Endothelial cell of umbilical vein (primary cell): Measurements from ENCODE around the gene OR2A5. TPM values are rescaled to one million over a fixed set of nuclear protein-coding genes. Genes with fewer than 3 reads are reported as not detected.

ENCODE experiments used
- BruUV-seq: library from RNA; stranded (reverse); fragments of 400-500 nt; replicated peaks from 2 replicates; lab custom pipeline; 2021; lab: Mats Ljungman, UMichigan
- CTCF ChIA-PET: fragments of 300-600, 350-600 bp; sonication (Branson Sonifier 250); formaldehyde crosslinking; loops from one replicate; lab custom pipeline; 2021; ENCODE audit warnings: antibody characterized with exemption, inconsistent platforms; lab: Charles Lee
- POLR2A ChIA-PET: fragments of 300-600, 350-600 bp; sonication (Branson Sonifier 250); formaldehyde crosslinking; loops from one replicate; lab custom pipeline; 2021; ENCODE audit warnings: antibody characterized with exemption, inconsistent platforms; lab: Charles Lee
- DNase-seq: peaks from one replicate; pipeline ENCODE4 v3.0.0-alpha.2; 2011; ENCODE audit warnings: low read depth, low spot score
- FAIRE-seq: peaks from 2 replicates; lab custom pipeline; 2011; peaks lifted over from hg19 to GRCh38; lab: Jason Lieb, UNC
- H2AFZ ChIP-seq: 2 replicates; pipeline ENCODE4 v1.6.0; 2012; ENCODE audit warnings: low read depth, low read length, control low read depth, inconsistent platforms
- H3K27ac ChIP-seq: 2 replicates; pipeline ENCODE4 v1.5.1; 2011; ENCODE audit warnings: low read depth, mild to moderate bottlenecking, control low read depth, low read length, moderate library complexity; ENCODE audit not compliant: insufficient read depth
- H3K27me3 ChIP-seq, 2 experiments: 2 replicates each; pipeline versions ENCODE4 v1.6.0 to v1.6.1; 2011; ENCODE audit warnings: low read length in 2 of 2, mixed read lengths in 1 of 2; ENCODE audit not compliant: control insufficient read depth in 2 of 2, insufficient read depth in 2 of 2
- H3K36me3 ChIP-seq, 2 experiments: 2 replicates in 1 of 2; 3 replicates in 1 of 2; pipeline ENCODE4 v1.5.1; 2011; ENCODE audit warnings: low read length in 2 of 2, mild to moderate bottlenecking in 1 of 2, moderate library complexity in 1 of 2; ENCODE audit not compliant: control insufficient read depth in 2 of 2, insufficient read depth in 2 of 2; ENCODE audit errors: extremely low read depth in 1 of 2
- H3K4me1 ChIP-seq: 3 replicates; pipeline ENCODE4 v1.5.1; 2011; ENCODE audit warnings: mild to moderate bottlenecking, low read length; ENCODE audit not compliant: control insufficient read depth, insufficient read depth; ENCODE audit errors: extremely low read depth
- H3K4me2 ChIP-seq: 2 replicates; pipeline ENCODE4 v1.6.1; 2011; ENCODE audit warnings: low read length, control low read depth, mixed read lengths; ENCODE audit not compliant: insufficient read depth
- H3K4me3 ChIP-seq, 3 experiments: fragments of 200-600 bp in 1 of 3; sonication (generic), shearing (Covaris generic) in 1 of 3; replicated peaks in 1 of 3; 2 replicates each; pipeline ENCODE4 v1.5.1; 2011 to 2016; ENCODE audit warnings: control low read depth in 3 of 3, low read length in 3 of 3, mild to moderate bottlenecking in 2 of 3, inconsistent platforms in 1 of 3, low read depth in 1 of 3, moderate library complexity in 1 of 3; ENCODE audit not compliant: insufficient read depth in 1 of 3
- H3K79me2 ChIP-seq: 2 replicates; pipeline ENCODE4 v1.6.0; 2012; ENCODE audit warnings: low read length, inconsistent platforms; ENCODE audit not compliant: control insufficient read depth, insufficient read depth
- H3K9ac ChIP-seq: replicated peaks from 2 replicates; pipeline ENCODE3; 2011; ENCODE audit warnings: low read length, control low read depth; ENCODE audit not compliant: insufficient read depth; ENCODE audit errors: extremely low read depth
- H3K9me1 ChIP-seq: replicated peaks from 3 replicates; pipeline ENCODE4 v1.6.0; 2011; ENCODE audit warnings: mild to moderate bottlenecking, low read length; ENCODE audit not compliant: control insufficient read depth, insufficient read depth; ENCODE audit errors: extremely low read depth
- H3K9me3 ChIP-seq: replicated peaks from 2 replicates; pipeline ENCODE4 v1.5.1; 2012; ENCODE audit warnings: low read length, inconsistent platforms; ENCODE audit not compliant: control insufficient read depth, insufficient read depth
- H4K20me1 ChIP-seq: replicated peaks from 2 replicates; pipeline ENCODE3; 2011; ENCODE audit warnings: mild to moderate bottlenecking, low read length; ENCODE audit not compliant: control insufficient read depth, insufficient read depth; ENCODE audit errors: extremely low read depth
- CTCF ChIP-seq, 2 donors: IDR thresholded peaks; 1 replicate in 1 of 2; 2 replicates in 1 of 2; pipeline ENCODE4 v1.5.1; 2011; ENCODE audit warnings: low read length in 2 of 2, mild to moderate bottlenecking in 2 of 2, moderate library complexity in 2 of 2, control low read depth in 1 of 2, inconsistent platforms in 1 of 2, low read depth in 1 of 2; ENCODE audit not compliant: insufficient read depth in 1 of 2; ENCODE audit errors: extremely low read depth in 1 of 2
- FOS ChIP-seq: IDR thresholded peaks from 2 replicates; pipeline ENCODE4 v1.6.1; 2011; ENCODE audit warnings: mild to moderate bottlenecking, low read length, moderate library complexity, borderline replicate concordance; ENCODE audit not compliant: insufficient read depth
- GATA2 ChIP-seq: IDR thresholded peaks from 2 replicates; pipeline ENCODE4 v1.7.0; 2011; ENCODE audit warnings: low read depth, mild to moderate bottlenecking, moderate library complexity, mixed read lengths, low read length; ENCODE audit not compliant: insufficient read length, insufficient read depth
- POLR2AphosphoS5 ChIP-seq: IDR thresholded peaks from 2 replicates; pipeline ENCODE4 v1.6.1; 2012; ENCODE audit warnings: low read depth, mild to moderate bottlenecking, control low read depth, low read length, moderate library complexity; ENCODE audit not compliant: insufficient read depth
- dilution Hi-C: fragments of 300-500 bp; cut with MboI; formaldehyde crosslinking; loops from one replicate; pipeline ENCODE4 v1.15.0; 2019; ENCODE audit warnings: low sequenced_read_pairs; ENCODE audit not compliant: extremely low pct_ligation_motif_present
- intact Hi-C: fragments of 100-400 bp; cut with micrococcal nuclease; formaldehyde crosslinking; loops from one replicate; pipeline ENCODE4 v1.10.0; 2022
- polyA plus RNA-seq, 4 experiments: library from polyadenylated mRNA; depleted of rRNA in 3 of 4; stranded (reverse) in 3 of 4; unstranded in 1 of 4; fragments of >200 nt; gene quantifications; 2 replicates each; pipeline versions ENCODE4 v1.2.1 to v1.2.3, GENCODE V29; 2011 to 2012; ENCODE audit warnings: missing spikeins in 1 of 4
- total RNA-seq: library from RNA; stranded (reverse); gene quantifications from 2 replicates; pipeline ENCODE4 v1.2.3, GENCODE V29; 2021

Gene OR2A5
- total and polyA plus RNA-seq, 2 donors (not counting 3 experiments of a cell fraction or from before 2014, with no cell fraction given): not detected

GRCh38 chr7:144027070-144027469 lies 21.7 kb upstream of the OR2A5 start:
- no TSS peak for BruUV-seq
- ChIA-PET CTCF (interaction anchor here (0.7 to 4.6 kb wide), 10 partner anchors 9 to 812 kb away, joined by 3 to 39 read pairs (median 3); partner anchors contain the start of gene TCAF1), POLR2A (no interaction called here)
- H3K36me3 ChIP-seq: no peaks in the 10 kb centered on the region
- H3K79me2 ChIP-seq: no peaks in the 10 kb centered on the region
- no peak for TF ChIP-seq GATA2
- TF ChIP-seq CTCF (IDR thresholded peaks at IDR 0.05; ENCODE audit: extremely low read depth in 1 of 2, insufficient read depth in 1 of 2, low read depth in 1 of 2, low read length in 2 of 2): peak; percentile 12 to 30
- DNase-seq: peak; percentile 37
- no peak overlapping the region for H3K4me2 ChIP-seq
- no peak overlapping the region for H3K4me3 ChIP-seq
- H3K9me3 ChIP-seq: no peaks in the 10 kb centered on the region
- no peaks in the 10 kb centered on the region for H3K4me1 ChIP-seq
- H3K9me1 ChIP-seq: no peaks in the 10 kb centered on the region
- dilution Hi-C loops (no loop called here), intact Hi-C loops (loop anchor here (5.0 kb wide), 1 partner anchor 100 kb away; no protein-coding TSS in a partner anchor)
- no peak overlapping the region for H3K27ac ChIP-seq
- no peak overlapping the region for H2AFZ ChIP-seq
- FAIRE-seq: no peak
- H3K9ac ChIP-seq: no peak overlapping the region
- H4K20me1 ChIP-seq: no peaks in the 10 kb centered on the region
- H3K27me3 ChIP-seq: no peaks in the 10 kb centered on the region

- dilution Hi-C loops: no loop called here
- no peak overlapping the region for H2AFZ ChIP-seq
- no peaks in the 10 kb centered on the region for H3K9me1 ChIP-seq
- intact Hi-C loops: loop anchor here (2.0 to 5.0 kb wide), 2 partner anchors 99 to 125 kb away; partner anchors contain the start of gene TCAF1
- peak; percentile 39 for TF ChIP-seq FOS
- TF ChIP-seq POLR2AphosphoS5: no peak
- H3K9ac ChIP-seq: no peak overlapping the region
- no peaks in the 10 kb centered on the region for H3K79me2 ChIP-seq
- no peaks in the 10 kb centered on the region for H3K9me3 ChIP-seq
- no TSS peak for BruUV-seq
- no peaks in the 10 kb centered on the region for H3K36me3 ChIP-seq
- no peak overlapping the region for H3K27ac ChIP-seq
- no peak for FAIRE-seq
- H3K27me3 ChIP-seq: no peaks in the 10 kb centered on the region
- H4K20me1 ChIP-seq: no peaks in the 10 kb centered on the region
- POLR2A ChIA-PET: no interaction called here
- no peak overlapping the region for H3K4me3 ChIP-seq
- peak; percentile 29 for DNase-seq
- no peak overlapping the region for H3K4me2 ChIP-seq
- no peaks in the 10 kb centered on the region for H3K4me1 ChIP-seq
- CTCF ChIA-PET: interaction anchor here (0.8 to 4.6 kb wide), 7 partner anchors 10 to 813 kb away, joined by 3 to 39 read pairs (median 3); no protein-coding TSS in a partner anchor
Observed at GRCh38 chr7:144027974-144028373, 20.8 kb upstream of the OR2A5 start.
